Osteocyte (in vitro differentiated cells): ENCODE data around the gene PHF14. TPM values are rescaled to one million over a fixed set of nuclear protein-coding genes. Genes with fewer than 3 reads are reported as not detected.
A peak's percentile ranks its signal among the peaks of the same experiment; 100 is the strongest.

ENCODE experiments used
- DNase-seq: peaks from one replicate; pipeline ENCODE4 v3.0.0; 2021; ENCODE audit warnings: mixed read lengths; ENCODE audit not compliant: unreplicated experiment; ENCODE audit errors: extremely low spot score
- H3K27ac Mint-ChIP-seq: one replicate; pipeline ENCODE4 v1.8.0; 2021; ENCODE audit warnings: mild to moderate bottlenecking, mixed read lengths; ENCODE audit not compliant: unreplicated experiment
- H3K27me3 Mint-ChIP-seq: one replicate; pipeline ENCODE4 v1.8.0; 2021; ENCODE audit warnings: mixed read lengths; ENCODE audit not compliant: unreplicated experiment
- H3K36me3 Mint-ChIP-seq: one replicate; pipeline ENCODE4 v1.8.0; 2021; ENCODE audit warnings: mixed read lengths; ENCODE audit not compliant: unreplicated experiment
- H3K4me1 Mint-ChIP-seq: one replicate; pipeline ENCODE4 v1.8.0; 2021; ENCODE audit warnings: mixed read lengths; ENCODE audit not compliant: unreplicated experiment
- H3K4me3 Mint-ChIP-seq: one replicate; pipeline ENCODE4 v1.8.0; 2021; ENCODE audit warnings: mild to moderate bottlenecking, moderate library complexity, mixed read lengths; ENCODE audit not compliant: unreplicated experiment
- H3K9me3 Mint-ChIP-seq: one replicate; pipeline ENCODE4 v1.8.0; 2021; ENCODE audit warnings: mixed read lengths; ENCODE audit not compliant: unreplicated experiment
- total RNA-seq: library from RNA; stranded (reverse); gene quantifications from 2 replicates; pipeline ENCODE4 v1.2.1, GENCODE V29; 2021
- TF ChIP-seq, protein P1 (sequence below): fragments of 200-600 bp; sonication (generic); IDR thresholded peaks from 2 replicates; pipeline ENCODE4 v1.5.0; 2021; ENCODE audit warnings: antibody characterized with exemption, mild to moderate bottlenecking, moderate library complexity

Gene PHF14
- total RNA-seq, 1 donor from 2014 or later: 43.5 TPM

- Mint-ChIP-seq H3K27me3 (no peaks in the 10 kb centered on the region), H3K36me3 (peaks cover 13% of the 10 kb centered on the region), H3K27ac (no peak overlapping the region), H3K4me3 (no peak overlapping the region), H3K4me1 (peaks cover 51% of the 10 kb centered on the region), H3K9me3 (no peaks in the 10 kb centered on the region)
- no peak for DNase-seq
- TF ChIP-seq, protein P1, sequence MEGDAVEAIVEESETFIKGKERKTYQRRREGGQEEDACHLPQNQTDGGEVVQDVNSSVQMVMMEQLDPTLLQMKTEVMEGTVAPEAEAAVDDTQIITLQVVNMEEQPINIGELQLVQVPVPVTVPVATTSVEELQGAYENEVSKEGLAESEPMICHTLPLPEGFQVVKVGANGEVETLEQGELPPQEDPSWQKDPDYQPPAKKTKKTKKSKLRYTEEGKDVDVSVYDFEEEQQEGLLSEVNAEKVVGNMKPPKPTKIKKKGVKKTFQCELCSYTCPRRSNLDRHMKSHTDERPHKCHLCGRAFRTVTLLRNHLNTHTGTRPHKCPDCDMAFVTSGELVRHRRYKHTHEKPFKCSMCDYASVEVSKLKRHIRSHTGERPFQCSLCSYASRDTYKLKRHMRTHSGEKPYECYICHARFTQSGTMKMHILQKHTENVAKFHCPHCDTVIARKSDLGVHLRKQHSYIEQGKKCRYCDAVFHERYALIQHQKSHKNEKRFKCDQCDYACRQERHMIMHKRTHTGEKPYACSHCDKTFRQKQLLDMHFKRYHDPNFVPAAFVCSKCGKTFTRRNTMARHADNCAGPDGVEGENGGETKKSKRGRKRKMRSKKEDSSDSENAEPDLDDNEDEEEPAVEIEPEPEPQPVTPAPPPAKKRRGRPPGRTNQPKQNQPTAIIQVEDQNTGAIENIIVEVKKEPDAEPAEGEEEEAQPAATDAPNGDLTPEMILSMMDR: no peak
Measured at GRCh38 chr7:11128498-11128897, 154.8 kb downstream of the PHF14 start.

DNA sequence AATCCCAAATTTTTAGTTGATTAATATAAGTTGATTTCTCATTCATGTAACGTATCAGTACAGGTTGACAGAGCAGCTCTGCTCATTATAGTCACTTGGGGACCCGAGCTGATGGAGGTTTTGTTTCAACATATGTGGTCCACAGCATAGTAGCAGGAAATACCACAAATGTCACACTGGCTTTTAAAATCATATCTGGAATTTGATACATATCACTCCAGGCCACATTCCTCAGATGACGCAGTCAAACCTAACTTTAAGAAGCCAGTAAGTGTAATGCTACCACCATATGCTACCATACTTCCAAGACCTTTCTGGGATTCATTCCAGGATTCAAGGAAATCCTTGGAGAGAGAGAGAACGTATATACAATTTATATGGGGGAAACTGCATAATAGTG is 156.3 kb downstream of the PHF14 start:
- Mint-ChIP-seq H3K4me1 (peaks cover 50% of the 10 kb centered on the region), H3K4me3 (no peak overlapping the region), H3K9me3 (no peaks in the 10 kb centered on the region), H3K27me3 (no peaks in the 10 kb centered on the region), H3K27ac (peak overlapping the region; percentile 56), H3K36me3 (peaks cover 17% of the 10 kb centered on the region)
- DNase-seq: no peak
- TF ChIP-seq, protein P1: no peak

DNA sequence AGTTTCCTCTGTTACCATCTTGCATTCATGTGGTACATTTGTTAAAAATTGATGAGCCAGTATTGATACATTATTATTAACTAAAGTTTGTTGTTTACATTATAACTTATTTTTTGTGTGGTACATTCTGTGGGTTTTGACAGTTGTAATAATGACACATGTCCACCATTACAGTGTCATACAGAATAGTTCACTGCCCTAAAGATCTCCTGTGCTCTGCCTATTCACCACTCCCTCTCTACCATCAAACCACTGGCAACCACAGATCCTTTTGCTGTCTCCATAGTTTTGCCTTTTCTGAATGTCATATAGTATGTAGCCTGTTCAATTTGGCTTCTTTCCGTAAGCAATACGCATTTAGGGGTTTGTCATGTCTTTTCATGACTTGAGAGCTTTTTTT is 156.9 kb downstream of the PHF14 start:
- peaks cover 50% of the 10 kb centered on the region for H3K4me1 Mint-ChIP-seq

GRCh38 chr7:11133436-11133959 is 159.8 kb downstream of the PHF14 start:
- TF ChIP-seq, protein P1: no peak
- DNase-seq: no peak
- no peak overlapping the region for H3K4me3 Mint-ChIP-seq
- H3K4me1 Mint-ChIP-seq: peaks cover 29% of the 10 kb centered on the region
- no peak overlapping the region for H3K27ac Mint-ChIP-seq
- peaks cover 17% of the 10 kb centered on the region for H3K36me3 Mint-ChIP-seq
- no peaks in the 10 kb centered on the region for H3K27me3 Mint-ChIP-seq
- no peaks in the 10 kb centered on the region for H3K9me3 Mint-ChIP-seq

More for the DNA sequence above, 156.9 kb downstream of the PHF14 start:
- Mint-ChIP-seq H3K36me3 (peaks cover 17% of the 10 kb centered on the region), H3K27ac (peak overlapping the region; percentile 56), H3K27me3 (no peaks in the 10 kb centered on the region), H3K4me3 (no peak overlapping the region), H3K9me3 (no peaks in the 10 kb centered on the region)
- DNase-seq: no peak
- TF ChIP-seq, protein P1: no peak

GRCh38 chr7:11135573-11135972 is 161.9 kb downstream of the PHF14 start:
- Mint-ChIP-seq H3K9me3 (no peaks in the 10 kb centered on the region), H3K27me3 (no peaks in the 10 kb centered on the region), H3K36me3 (peaks cover 21% of the 10 kb centered on the region), H3K27ac (no peak overlapping the region), H3K4me1 (peaks cover 16% of the 10 kb centered on the region), H3K4me3 (no peak overlapping the region)
- TF ChIP-seq, protein P1: no peak
- no peak for DNase-seq
